PC-9 (cell line): ENCODE measurements around the gene USP22. TPM values are rescaled to one million over a fixed set of nuclear protein-coding genes. Genes with fewer than 3 reads are reported as not detected.

Experiments used
- BruUV-seq: library from RNA; stranded (reverse); fragments of 400-500 nt; replicated peaks from 2 replicates; lab custom pipeline; 2021; lab: Mats Ljungman, UMichigan
- CTCF ChIA-PET: fragments of 300-600 bp; sonication (Branson Sonifier 250); formaldehyde crosslinking; loops from one replicate; lab custom pipeline; 2022; ENCODE audit warnings: antibody characterized with exemption; lab: Charles Lee
- POLR2A ChIA-PET: fragments of 300-600 bp; sonication (Branson Sonifier 250); formaldehyde crosslinking; loops from one replicate; lab custom pipeline; 2022; ENCODE audit warnings: antibody characterized with exemption; ENCODE audit not compliant: unreplicated experiment; lab: Charles Lee
- DNase-seq, 2 experiments: peaks; one replicate each; pipeline versions ENCODE4 v3.0.0 to v3.0.0-alpha.2; 2015 to 2022; ENCODE audit warnings: mixed read lengths in 1 of 2
- H2AFZ ChIP-seq: fragments of 200-600 bp; sonication (generic); 2 replicates; pipeline ENCODE4 v1.8.1; 2017; ENCODE audit warnings: antibody characterized with exemption
- H3F3A ChIP-seq: fragments of 200-600 bp; sonication (generic); 2 replicates; pipeline ENCODE4 v1.8.1; 2017; ENCODE audit warnings: antibody characterized with exemption, mild to moderate bottlenecking, low read depth; ENCODE audit not compliant: insufficient read depth
- H3K27ac ChIP-seq: fragments of 200-600 bp; sonication (generic); 2 replicates; pipeline ENCODE4 v1.6.1; 2016; ENCODE audit warnings: mixed run types
- H3K27me3 ChIP-seq: fragments of 200-600 bp; sonication (generic); 2 replicates; pipeline ENCODE4 v1.6.1; 2016; ENCODE audit warnings: low read depth, mixed run types; ENCODE audit not compliant: insufficient read depth
- H3K36me3 ChIP-seq: fragments of 200-600 bp; sonication (generic); 2 replicates; pipeline ENCODE4 v1.6.1; 2016; ENCODE audit warnings: low read depth, mixed run types
- H3K4me1 ChIP-seq: fragments of 200-600 bp; sonication (generic); replicated peaks from 2 replicates; pipeline ENCODE4 v1.6.1; 2016; ENCODE audit warnings: mixed run types; ENCODE audit not compliant: insufficient read depth
- H3K4me2 ChIP-seq: fragments of 200-600 bp; sonication (generic); 2 replicates; pipeline ENCODE4 v1.6.1; 2017; ENCODE audit warnings: mixed run types
- H3K4me3 ChIP-seq: fragments of 200-600 bp; sonication (generic); 2 replicates; pipeline ENCODE4 v1.6.1; 2016; ENCODE audit warnings: mixed run types
- H3K79me2 ChIP-seq: fragments of 200-600 bp; sonication (generic); 2 replicates; pipeline ENCODE4 v1.6.1; 2017; ENCODE audit warnings: low read depth, mixed run types
- H3K9me2 ChIP-seq: fragments of 200-600 bp; sonication (generic); 2 replicates; pipeline ENCODE4 v1.8.1; 2017; ENCODE audit warnings: mild to moderate bottlenecking; ENCODE audit not compliant: insufficient read depth
- H3K9me3 ChIP-seq: fragments of 200-600 bp; sonication (generic); 2 replicates; pipeline ENCODE4 v1.8.1; 2016; ENCODE audit warnings: low read depth; ENCODE audit not compliant: insufficient read depth
- H4K20me1 ChIP-seq: fragments of 200-600 bp; sonication (generic); 2 replicates; pipeline ENCODE4 v1.8.1; 2017; ENCODE audit not compliant: insufficient read depth
- CTCF ChIP-seq: fragments of 200-600 bp; sonication (generic); conservative IDR thresholded peaks from 2 replicates; pipeline ENCODE4 v1.6.1; 2017; ENCODE audit warnings: mixed run types, antibody characterized with exemption, mild to moderate bottlenecking, moderate library complexity
- EZH2 ChIP-seq: fragments of 200-600 bp; sonication (generic); IDR thresholded peaks from 2 replicates; pipeline ENCODE4 v1.8.0; 2017; ENCODE audit warnings: antibody characterized with exemption, low read depth
- intact Hi-C: fragments of 100-400 bp; cut with micrococcal nuclease; formaldehyde crosslinking; loops from one replicate; pipeline ENCODE4 v1.10.0; 2022; ENCODE audit not compliant: unreplicated experiment
- total RNA-seq: library from RNA; stranded (reverse); gene quantifications from 2 replicates; pipeline ENCODE4 v1.2.3, GENCODE V29; 2021

The USP22 gene
- total RNA-seq, 1 experiment from 2014 or later: 296 TPM

- peaks cover 41% of the 10 kb centered on the region for H3K79me2 ChIP-seq
- H4K20me1 ChIP-seq: peaks cover 36% of the 10 kb centered on the region
- peak overlapping the region; percentile 91 for H3K4me2 ChIP-seq
- peaks cover 20% of the 10 kb centered on the region for H3K4me1 ChIP-seq
- H3K36me3 ChIP-seq: 0 out of 2 replicates have a peak, but pooled peaks cover 7% of the 10 kb centered on the region
- intact Hi-C loops: loop anchor here (1.0 to 2.0 kb wide), 3 partner anchors 83 to 243 kb away; partner anchors contain the start of genes DHRS7B and TMEM11
- BruUV-seq: TSS peak; percentile 88
- H3K4me3 ChIP-seq: peak overlapping the region; percentile 65
- no peaks in the 10 kb centered on the region for H3K27me3 ChIP-seq
- TF ChIP-seq CTCF: peak; percentile 82
- no peak for TF ChIP-seq EZH2
- POLR2A ChIA-PET: interaction anchor here (0.6 to 1.3 kb wide), 11 partner anchors 8 to 872 kb away, joined by 3 to 24 read pairs (median 7); no protein-coding TSS in a partner anchor
- H2AFZ ChIP-seq: peak overlapping the region; percentile 86
- CTCF ChIA-PET: interaction anchor here (0.5 to 1.6 kb wide), 10 partner anchors 9 to 1407 kb away, joined by 3 to 8 read pairs (median 4); partner anchors contain the start of gene TMEM11
- peak overlapping the region; percentile 33; the same call in 1 of the 2 replicates for H3K27ac ChIP-seq
- DNase-seq: peak; percentile 95 to 98
- peaks cover 16% of the 10 kb centered on the region; the same call in 1 of the 2 replicates for H3F3A ChIP-seq
- H3K9me3 ChIP-seq: no peaks in the 10 kb centered on the region
- no peaks in the 10 kb centered on the region for H3K9me2 ChIP-seq
These were observed 753 bp upstream of the USP22 start for GRCh38 chr17:21043296-21044232.

- peaks cover 58% of the 10 kb centered on the region for H3K79me2 ChIP-seq
- H3K27ac ChIP-seq: no peak overlapping the region
- H3K9me2 ChIP-seq: no peaks in the 10 kb centered on the region
- H3K4me1 ChIP-seq: peaks cover 20% of the 10 kb centered on the region
- H3K27me3 ChIP-seq: no peaks in the 10 kb centered on the region
- H4K20me1 ChIP-seq: peaks cover 52% of the 10 kb centered on the region
- intact Hi-C loops: loop anchor here (2.0 kb wide), 3 partner anchors 173 to 245 kb away; partner anchors contain the start of gene TMEM11
- H3K4me3 ChIP-seq: peak overlapping the region; percentile 98
- no TSS peak for BruUV-seq
- peaks cover 16% of the 10 kb centered on the region; the same call in 1 of the 2 replicates for H3F3A ChIP-seq
- POLR2A ChIA-PET: no interaction called here
- peaks cover 19% of the 10 kb centered on the region for H3K36me3 ChIP-seq
- TF ChIP-seq CTCF (no peak), EZH2 (no peak)
- peak overlapping the region; percentile 76 for H3K4me2 ChIP-seq
- H3K9me3 ChIP-seq: no peaks in the 10 kb centered on the region
- CTCF ChIA-PET: interaction anchor here (0.9 kb wide), 1 partner anchor 58 kb away, joined by 5 read pairs; no protein-coding TSS in a partner anchor
- DNase-seq: peak; percentile 48 to 73
- H2AFZ ChIP-seq: no peak overlapping the region
These were observed 912 bp downstream of the USP22 start for GRCh38 chr17:21041741-21042457.
